ENCODE data around the gene LCE1C. TPM values are rescaled to one million over a fixed set of nuclear protein-coding genes. Genes with fewer than 3 reads are reported as not detected.

The LCE1C gene
- total RNA-seq, 4 donors from 2014 or later = 1,701 to 2,689 (median 2,386) TPM

DNA sequence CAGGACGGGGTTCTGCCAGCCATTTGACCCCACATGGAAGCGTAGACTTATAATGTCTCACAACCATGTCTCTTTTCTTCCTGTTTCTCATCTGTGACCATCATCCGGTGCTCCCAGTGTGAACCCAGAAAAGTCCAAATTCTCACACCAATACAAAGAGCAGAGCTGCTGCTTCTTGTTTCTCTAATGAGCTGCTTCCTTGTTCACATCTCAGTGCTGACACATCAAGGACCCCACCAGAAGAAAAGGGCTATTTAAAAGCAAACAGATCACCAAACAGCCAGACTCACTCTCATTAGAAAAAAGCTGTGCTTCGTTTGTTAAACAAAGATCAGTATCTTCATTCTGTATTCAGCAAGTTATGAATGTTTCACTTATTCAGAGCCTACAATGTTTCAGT, 10.8 kb downstream of the LCE1C start:
- intact Hi-C loops (cut with DNase I; ENCODE audit: low total_unique reads) = no loop called here
- H3K4me3 ChIP-seq (ENCODE audit: low read depth, poor library complexity, severe bottlenecking) = no peak overlapping the region
- WGBS, 2 donors = 65 to 69% methylated on average over 4 of the region's 4 CpGs
- DNase-seq (ENCODE audit: low spot score in 2 of 2) = no peak
- TF ChIP-seq, protein P1, sequence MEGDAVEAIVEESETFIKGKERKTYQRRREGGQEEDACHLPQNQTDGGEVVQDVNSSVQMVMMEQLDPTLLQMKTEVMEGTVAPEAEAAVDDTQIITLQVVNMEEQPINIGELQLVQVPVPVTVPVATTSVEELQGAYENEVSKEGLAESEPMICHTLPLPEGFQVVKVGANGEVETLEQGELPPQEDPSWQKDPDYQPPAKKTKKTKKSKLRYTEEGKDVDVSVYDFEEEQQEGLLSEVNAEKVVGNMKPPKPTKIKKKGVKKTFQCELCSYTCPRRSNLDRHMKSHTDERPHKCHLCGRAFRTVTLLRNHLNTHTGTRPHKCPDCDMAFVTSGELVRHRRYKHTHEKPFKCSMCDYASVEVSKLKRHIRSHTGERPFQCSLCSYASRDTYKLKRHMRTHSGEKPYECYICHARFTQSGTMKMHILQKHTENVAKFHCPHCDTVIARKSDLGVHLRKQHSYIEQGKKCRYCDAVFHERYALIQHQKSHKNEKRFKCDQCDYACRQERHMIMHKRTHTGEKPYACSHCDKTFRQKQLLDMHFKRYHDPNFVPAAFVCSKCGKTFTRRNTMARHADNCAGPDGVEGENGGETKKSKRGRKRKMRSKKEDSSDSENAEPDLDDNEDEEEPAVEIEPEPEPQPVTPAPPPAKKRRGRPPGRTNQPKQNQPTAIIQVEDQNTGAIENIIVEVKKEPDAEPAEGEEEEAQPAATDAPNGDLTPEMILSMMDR (IDR thresholded peaks at IDR 0.05) = no peak
- no peak for TF ChIP-seq POLR2A (IDR thresholded peaks at IDR 0.05)

DNA sequence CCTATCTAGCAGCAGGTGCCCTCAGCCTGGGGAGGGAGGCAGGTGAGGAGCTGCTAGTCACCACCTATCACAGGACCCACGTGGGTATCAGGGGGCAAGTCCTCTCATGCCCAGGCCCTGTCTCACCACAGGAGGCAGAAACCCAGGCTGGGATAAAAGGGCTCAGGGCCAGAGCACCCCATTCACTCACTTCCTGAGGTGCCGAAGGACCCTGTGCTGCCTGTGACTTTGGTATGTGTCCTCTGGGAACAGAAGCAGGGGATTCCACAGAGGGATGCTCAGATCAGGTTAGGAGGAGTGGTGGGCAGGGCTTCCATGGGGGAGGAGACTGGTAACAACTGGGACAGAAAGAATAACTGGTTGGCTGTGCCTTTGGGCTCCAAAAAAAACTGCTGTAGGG, 20.4 kb downstream of the LCE1C start, which contains the start of gene LCE1E:
TSS of gene LCE1E (plus strand) at position 181 of the 400 bp plus-strand sequence. CDS start 1,043 bp downstream, outside the sequence.
- DNase-seq (ENCODE audit: low spot score in 2 of 2) = no peak
- TF ChIP-seq, protein P1 (IDR thresholded peaks at IDR 0.05) = no peak
- TF ChIP-seq POLR2A (IDR thresholded peaks at IDR 0.05) = no peak
- WGBS, 2 donors = 17 to 25% methylated on average over 2 of the region's 2 CpGs
- intact Hi-C loops (cut with DNase I; ENCODE audit: low total_unique reads) = no loop called here
- H3K4me3 ChIP-seq (ENCODE audit: low read depth, poor library complexity, severe bottlenecking) = no peak within 1 kb of the TSS

DNA sequence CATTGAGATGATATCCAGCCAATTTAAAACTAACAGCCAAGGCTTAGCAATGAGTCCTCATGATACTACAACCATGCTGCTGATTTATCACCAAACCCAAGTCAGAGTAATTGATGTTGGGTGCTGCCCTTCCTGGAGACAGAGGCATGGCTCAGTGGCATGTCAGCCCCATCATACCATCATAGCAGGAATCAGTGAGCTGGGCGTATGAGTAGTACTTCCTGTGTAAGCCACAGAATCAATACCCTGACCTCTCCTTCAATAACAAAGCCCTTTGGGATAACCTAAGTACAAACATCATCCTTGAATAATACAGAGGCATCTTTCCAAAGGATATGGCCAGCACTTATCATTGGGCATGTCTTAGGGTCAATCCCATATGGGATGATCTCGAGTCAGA, 23.4 kb downstream of the LCE1C start:
- 66 to 79% methylated on average over 2 of the region's 2 CpGs for WGBS, 2 donors

DNA sequence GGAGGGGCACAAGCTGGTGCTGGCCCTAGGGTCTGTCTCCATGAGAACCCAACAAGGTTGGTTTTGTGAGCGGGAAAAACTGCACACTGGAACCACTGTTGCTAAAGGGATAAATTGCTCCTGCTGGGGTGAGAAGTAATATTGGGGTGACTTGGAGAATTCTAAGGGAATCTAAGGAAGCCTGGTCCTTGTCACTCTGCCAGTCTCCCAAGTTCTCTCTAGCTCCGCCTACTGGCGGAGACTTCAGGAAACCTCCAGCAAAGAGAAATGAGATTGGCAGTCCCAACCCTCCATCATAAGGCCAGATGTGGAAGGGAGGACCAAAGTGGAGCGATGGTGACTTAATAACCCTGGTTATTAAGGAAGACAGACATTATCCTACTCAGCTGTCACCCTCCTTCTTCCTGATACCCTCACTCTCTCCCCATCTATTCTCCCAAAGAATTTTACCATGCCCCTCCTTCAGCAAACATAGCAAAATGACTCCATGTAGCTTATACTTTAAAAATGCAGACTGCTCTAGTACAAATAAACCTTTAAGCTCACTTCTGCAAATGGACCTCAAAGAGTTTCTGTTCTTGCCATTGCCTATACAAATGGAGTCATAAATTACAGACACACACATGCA, 28.8 kb downstream of the LCE1C start:
- WGBS, 2 donors = 63 to 66% methylated on average over 4 of the region's 4 CpGs
- no peak for TF ChIP-seq POLR2A (IDR thresholded peaks at IDR 0.05)
- TF ChIP-seq, protein P1 (IDR thresholded peaks at IDR 0.05) = no peak
- DNase-seq (ENCODE audit: low spot score in 2 of 2) = no peak
- intact Hi-C loops (cut with DNase I; ENCODE audit: low total_unique reads) = no loop called here
- H3K4me3 ChIP-seq (ENCODE audit: low read depth, poor library complexity, severe bottlenecking) = no peak overlapping the region

More for the DNA sequence above, 23.4 kb downstream of the LCE1C start:
- DNase-seq (ENCODE audit: low spot score in 2 of 2) = no peak
- TF ChIP-seq POLR2A (IDR thresholded peaks at IDR 0.05) = no peak
- TF ChIP-seq, protein P1 (IDR thresholded peaks at IDR 0.05) = no peak
- intact Hi-C loops (cut with DNase I; ENCODE audit: low total_unique reads) = no loop called here
- H3K4me3 ChIP-seq (ENCODE audit: low read depth, poor library complexity, severe bottlenecking) = no peak overlapping the region

DNA sequence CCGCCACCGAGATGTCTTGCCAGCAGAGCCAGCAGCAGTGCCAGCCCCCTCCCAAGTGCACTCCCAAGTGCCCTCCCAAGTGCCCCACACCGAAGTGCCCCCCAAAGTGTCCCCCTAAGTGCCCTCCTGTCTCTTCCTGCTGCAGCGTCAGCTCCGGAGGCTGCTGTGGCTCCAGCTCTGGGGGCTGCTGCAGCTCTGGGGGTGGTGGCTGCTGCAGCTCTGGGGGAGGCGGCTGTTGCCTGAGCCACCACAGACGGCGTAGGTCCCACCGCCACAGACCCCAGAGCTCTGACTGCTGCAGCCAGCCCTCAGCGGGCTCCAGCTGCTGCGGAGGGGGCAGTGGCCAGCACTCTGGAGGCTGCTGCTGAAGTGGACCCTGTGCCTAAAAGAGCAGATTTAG, 30.1 kb downstream of the LCE1C start:
- TF ChIP-seq, protein P1 (IDR thresholded peaks at IDR 0.05) = no peak
- no peak for TF ChIP-seq POLR2A (IDR thresholded peaks at IDR 0.05)
- no peak for DNase-seq (ENCODE audit: low spot score in 2 of 2)
- intact Hi-C loops (cut with DNase I; ENCODE audit: low total_unique reads) = no loop called here
- 68 to 89% methylated on average over 3 to 7 of the region's 11 CpGs for WGBS, 2 donors
- H3K4me3 ChIP-seq (ENCODE audit: low read depth, poor library complexity, severe bottlenecking) = no peak overlapping the region

DNA sequence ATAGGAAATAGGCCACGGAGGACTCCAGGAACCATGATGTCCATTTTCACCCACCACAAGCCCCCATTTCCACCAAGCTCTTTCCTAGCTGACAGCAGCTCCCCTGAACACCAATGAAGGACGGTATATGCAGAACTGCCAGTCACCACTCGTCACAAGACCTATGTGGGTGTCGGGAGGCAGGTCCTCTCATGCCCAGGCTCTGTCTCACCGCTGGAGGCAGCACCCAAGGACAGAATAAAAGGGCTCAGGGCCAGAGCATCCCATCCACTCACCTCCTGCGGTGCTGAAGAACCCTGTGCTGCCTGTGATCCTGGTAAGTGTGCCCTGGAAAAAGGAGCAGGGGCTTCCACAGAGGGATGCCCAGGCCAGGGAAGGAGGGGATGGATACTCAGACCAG, 31.6 kb downstream of the LCE1C start, which contains the start of gene LCE1F:
TSS of gene LCE1F (plus strand) at position 266 of the 400 bp plus-strand sequence. CDS start 1,232 bp downstream, outside the sequence.
- no peak within 1 kb of the TSS for H3K4me3 ChIP-seq (ENCODE audit: low read depth, poor library complexity, severe bottlenecking)
- WGBS, 2 donors = 48 to 67% methylated on average over 6 of the region's 6 CpGs
- TF ChIP-seq, protein P1 (IDR thresholded peaks at IDR 0.05) = no peak
- no peak for TF ChIP-seq POLR2A (IDR thresholded peaks at IDR 0.05)
- intact Hi-C loops (cut with DNase I; ENCODE audit: low total_unique reads) = no loop called here
- DNase-seq (ENCODE audit: low spot score in 2 of 2) = no peak

All from lower leg skin (tissue), 4 donors.